ENCODE measurements around the gene AGR2. TPM values are rescaled to one million over a fixed set of nuclear protein-coding genes. Genes with fewer than 3 reads are reported as not detected.
"Not testable (repeated sequence)": the region's sequence is repeated elsewhere in the genome, so short reads cannot be mapped to it uniquely, and the experiment has no call there.

AGR2 gene
- not detected for total RNA-seq

GRCh38 chr7:16804674-16805439 is at the start of gene AGR2:
Gene AGR2, minus strand, starts transcription at chr7:16804999. Its CDS starts 3,203 bp downstream, at chr7:16801796.
- H3K27ac Mint-ChIP-seq, result no peak within 1 kb of the TSS
- ChIA-PET CTCF (interaction anchor here (6.5 kb wide), 1 partner anchor 112 kb away, joined by 48 read pairs; no protein-coding TSS in a partner anchor), POLR2A (no interaction called here)
- no peaks in the 10 kb centered on the region for H3K9me3 Mint-ChIP-seq
- peaks cover 8% of the 10 kb centered on the region for H3K27me3 Mint-ChIP-seq
- H3K36me3 Mint-ChIP-seq, result no peaks in the 10 kb centered on the region
- no peak within 1 kb of the TSS for H3K4me3 Mint-ChIP-seq
- H3K4me1 Mint-ChIP-seq (ENCODE audit: low read depth), result no peaks in the 10 kb centered on the region
- intact Hi-C loops (cut with micrococcal nuclease), result no loop called here
- DNase-seq, result no peak

GRCh38 chr7:16853189-16853588 is 48.4 kb upstream of the AGR2 start:
- POLR2A ChIA-PET; H3K9me3 Mint-ChIP-seq; CTCF ChIA-PET; H3K27ac Mint-ChIP-seq; intact Hi-C loops (cut with micrococcal nuclease); DNase-seq; H3K4me3 Mint-ChIP-seq; H3K4me1 Mint-ChIP-seq (ENCODE audit: low read depth); H3K36me3 Mint-ChIP-seq: not testable (repeated sequence)
- H3K27me3 Mint-ChIP-seq, result peaks cover 39% of the 10 kb centered on the region

DNA sequence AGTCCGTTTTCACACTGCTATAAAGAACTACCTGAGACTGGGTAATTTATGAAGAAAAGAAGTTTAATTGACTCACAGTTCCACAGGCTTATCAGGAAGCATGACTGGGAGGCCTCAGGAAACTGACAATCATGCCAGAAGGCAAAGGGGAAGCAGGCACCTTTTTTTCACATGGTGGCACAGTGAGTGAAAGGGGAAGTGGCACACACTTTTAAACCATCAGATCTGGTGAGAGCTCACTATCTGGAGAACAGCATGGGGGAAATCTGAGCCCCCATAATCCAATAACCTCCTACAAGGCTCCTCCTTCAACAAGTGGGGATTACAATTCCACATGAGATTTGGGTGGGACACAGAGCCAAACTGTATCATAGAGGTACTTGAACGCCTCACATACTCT is 47.0 kb upstream of the AGR2 start:
- Mint-ChIP-seq H3K9me3 (no peaks in the 10 kb centered on the region), H3K4me3 (no peak overlapping the region), H3K36me3 (no peaks in the 10 kb centered on the region), H3K27ac (no peak overlapping the region), H3K4me1 (ENCODE audit: low read depth) (peaks cover 2% of the 10 kb centered on the region), H3K27me3 (peaks cover 41% of the 10 kb centered on the region)
- intact Hi-C loops (cut with micrococcal nuclease), result no loop called here
- POLR2A ChIA-PET, result no interaction called here
- CTCF ChIA-PET, result no interaction called here
- no peak for DNase-seq

GRCh38 chr7:16850614-16851466 is 46.0 kb upstream of the AGR2 start:
- Mint-ChIP-seq H3K4me3 (no peak overlapping the region), H3K9me3 (no peaks in the 10 kb centered on the region), H3K4me1 (ENCODE audit: low read depth) (peaks cover 2% of the 10 kb centered on the region), H3K36me3 (no peaks in the 10 kb centered on the region), H3K27me3 (peaks cover 44% of the 10 kb centered on the region), H3K27ac (no peak overlapping the region)
- CTCF ChIA-PET, result no interaction called here
- intact Hi-C loops (cut with micrococcal nuclease), result no loop called here
- DNase-seq, result no peak
- POLR2A ChIA-PET, result no interaction called here

GRCh38 chr7:16849296-16850148 is 44.7 kb upstream of the AGR2 start:
- Mint-ChIP-seq H3K9me3 (no peaks in the 10 kb centered on the region), H3K27ac (no peak overlapping the region), H3K27me3 (peaks cover 44% of the 10 kb centered on the region), H3K36me3 (no peaks in the 10 kb centered on the region), H3K4me1 (ENCODE audit: low read depth) (peaks cover 2% of the 10 kb centered on the region), H3K4me3 (no peak overlapping the region)
- no peak for DNase-seq
- ChIA-PET POLR2A (interaction anchor here (0.5 kb wide), 1 partner anchor 336 kb away, joined by 5 read pairs; no protein-coding TSS in a partner anchor), CTCF (no interaction called here)
- intact Hi-C loops (cut with micrococcal nuclease), result no loop called here

DNA sequence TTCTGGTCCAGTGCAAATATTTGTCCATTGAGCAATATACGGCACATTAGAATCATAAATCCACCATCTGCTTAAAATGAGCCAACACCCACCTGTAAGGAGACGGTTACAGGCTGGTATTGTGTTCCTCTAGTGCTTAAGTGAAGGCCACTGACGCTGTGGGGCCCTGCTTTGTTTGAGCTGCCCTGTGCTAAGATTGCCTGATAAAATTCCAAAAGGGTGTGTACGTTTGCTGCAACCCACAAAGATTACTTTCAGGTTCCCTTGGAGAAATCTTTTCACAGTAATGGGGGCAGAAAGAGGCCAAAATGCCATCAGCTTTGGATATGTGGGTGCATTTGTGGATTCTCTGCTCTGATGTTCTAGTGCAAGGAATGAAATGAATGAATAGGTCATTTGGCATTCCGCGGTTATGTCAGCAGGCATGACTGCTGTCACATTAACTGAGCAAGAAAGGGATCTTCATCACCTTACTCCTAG is 42.6 kb upstream of the AGR2 start:
- DNase-seq, result no peak
- CTCF ChIA-PET, result no interaction called here
- intact Hi-C loops (cut with micrococcal nuclease), result no loop called here
- Mint-ChIP-seq H3K36me3 (no peaks in the 10 kb centered on the region), H3K27me3 (peaks cover 38% of the 10 kb centered on the region), H3K4me1 (ENCODE audit: low read depth) (peaks cover 2% of the 10 kb centered on the region), H3K9me3 (no peaks in the 10 kb centered on the region), H3K4me3 (no peak overlapping the region), H3K27ac (no peak overlapping the region)
- POLR2A ChIA-PET, result no interaction called here

DNA sequence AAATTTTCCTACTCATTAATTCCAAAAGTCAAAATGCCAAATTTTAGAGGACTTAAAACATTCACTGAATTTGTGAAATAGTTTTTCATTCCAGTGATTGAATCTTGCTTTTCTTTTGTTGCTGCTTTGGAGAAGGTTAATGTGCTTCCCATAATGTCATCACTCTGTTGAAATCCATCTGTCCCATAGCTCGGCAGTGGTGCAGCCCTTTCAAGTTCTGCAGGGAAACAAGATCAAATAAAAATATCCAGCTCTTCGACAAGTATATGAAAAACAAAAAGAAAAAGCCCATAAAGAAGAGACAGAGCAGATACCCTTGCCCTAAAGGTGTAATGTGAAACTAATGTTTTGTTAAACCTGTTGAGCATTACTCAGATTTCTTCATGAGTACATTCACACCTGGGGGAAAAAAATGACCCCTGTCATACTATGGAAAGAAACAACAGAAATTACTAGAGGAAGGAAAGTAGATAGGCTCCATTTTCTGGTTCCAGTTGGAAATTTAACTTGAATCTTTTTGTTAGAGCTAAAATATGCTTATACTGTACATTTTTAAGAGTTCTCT is 41.9 kb upstream of the AGR2 start:
- H3K36me3 Mint-ChIP-seq, result no peaks in the 10 kb centered on the region
- DNase-seq, result no peak
- POLR2A ChIA-PET, result no interaction called here
- no peak overlapping the region for H3K4me3 Mint-ChIP-seq
- H3K9me3 Mint-ChIP-seq, result no peaks in the 10 kb centered on the region
- intact Hi-C loops (cut with micrococcal nuclease), result no loop called here
- peaks cover 2% of the 10 kb centered on the region for H3K4me1 Mint-ChIP-seq (ENCODE audit: low read depth)
- peaks cover 31% of the 10 kb centered on the region for H3K27me3 Mint-ChIP-seq
- CTCF ChIA-PET, result interaction anchor here (0.7 kb wide), 1 partner anchor 357 kb away, joined by 3 read pairs; no protein-coding TSS in a partner anchor
- H3K27ac Mint-ChIP-seq, result no peak overlapping the region

GRCh38 chr7:16845746-16846145 is 40.9 kb upstream of the AGR2 start:
- ChIA-PET POLR2A (no interaction called here), CTCF (no interaction called here)
- intact Hi-C loops (cut with micrococcal nuclease), result no loop called here
- Mint-ChIP-seq H3K9me3 (no peaks in the 10 kb centered on the region), H3K36me3 (no peaks in the 10 kb centered on the region), H3K27ac (no peak overlapping the region), H3K4me3 (no peak overlapping the region), H3K4me1 (ENCODE audit: low read depth) (no peaks in the 10 kb centered on the region), H3K27me3 (peaks cover 25% of the 10 kb centered on the region)
- DNase-seq, result no peak

- Mint-ChIP-seq H3K27me3 (peaks cover 6% of the 10 kb centered on the region), H3K36me3 (no peaks in the 10 kb centered on the region), H3K27ac (no peak overlapping the region), H3K4me1 (ENCODE audit: low read depth) (no peaks in the 10 kb centered on the region), H3K4me3 (no peak overlapping the region), H3K9me3 (no peaks in the 10 kb centered on the region)
- intact Hi-C loops (cut with micrococcal nuclease), result no loop called here
- CTCF ChIA-PET, result interaction anchor here (1.2 kb wide), 1 partner anchor 40 kb away, joined by 5 read pairs; no protein-coding TSS in a partner anchor
- DNase-seq, result no peak
- POLR2A ChIA-PET, result no interaction called here
These were observed 36.9 kb upstream of the AGR2 start for GRCh38 chr7:16841681-16842080.

- DNase-seq, result no peak
- Mint-ChIP-seq H3K4me3 (no peak overlapping the region), H3K4me1 (ENCODE audit: low read depth) (no peaks in the 10 kb centered on the region), H3K36me3 (no peaks in the 10 kb centered on the region), H3K27me3 (no peaks in the 10 kb centered on the region), H3K27ac (no peak overlapping the region), H3K9me3 (no peaks in the 10 kb centered on the region)
- CTCF ChIA-PET, result no interaction called here
- intact Hi-C loops (cut with micrococcal nuclease), result no loop called here
- POLR2A ChIA-PET, result interaction anchor here (0.6 kb wide), 1 partner anchor 190 kb away, joined by 3 read pairs; no protein-coding TSS in a partner anchor
These were observed 35.3 kb upstream of the AGR2 start for GRCh38 chr7:16840094-16840493.

- no peaks in the 10 kb centered on the region for H3K9me3 Mint-ChIP-seq
- no peak overlapping the region for H3K27ac Mint-ChIP-seq
- no peaks in the 10 kb centered on the region for H3K36me3 Mint-ChIP-seq
- H3K4me1 Mint-ChIP-seq (ENCODE audit: low read depth), result no peaks in the 10 kb centered on the region
- H3K4me3 Mint-ChIP-seq, result no peak overlapping the region
- POLR2A ChIA-PET, result interaction anchor here (0.6 kb wide), 1 partner anchor 189 kb away, joined by 3 read pairs; no protein-coding TSS in a partner anchor
- intact Hi-C loops (cut with micrococcal nuclease), result no loop called here
- no peaks in the 10 kb centered on the region for H3K27me3 Mint-ChIP-seq
- no peak for DNase-seq
- CTCF ChIA-PET, result no interaction called here
These were observed 34.8 kb upstream of the AGR2 start for GRCh38 chr7:16839646-16840045.

Data from activated CD4-positive, alpha-beta memory T cell treated with anti-CD3 and anti-CD28 coated beads for 36 hours (primary cell).